ENCODE measurements around the gene SLC18B1.
A peak's percentile ranks its signal among the peaks of the same experiment; 100 is the strongest.

Gene SLC18B1

DNA sequence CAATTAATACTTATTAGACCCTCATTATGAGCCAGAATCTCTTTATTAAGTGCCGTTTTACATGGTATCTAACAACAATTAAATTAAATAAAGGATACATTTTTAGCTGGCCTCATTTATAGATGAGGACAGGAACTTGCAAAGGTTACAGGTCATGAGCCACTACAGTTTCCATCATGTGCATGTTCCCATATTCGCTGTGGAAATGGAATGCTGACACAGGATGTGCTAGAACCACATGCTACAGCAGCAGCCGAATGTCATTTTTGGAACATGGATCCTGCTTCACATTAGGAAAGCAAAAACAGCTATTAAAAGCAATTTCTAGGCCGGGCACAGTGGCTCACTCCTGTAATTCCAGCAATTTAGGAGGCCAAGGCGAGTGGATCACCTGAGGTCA lies 5.9 kb downstream of the SLC18B1 start:
- no peaks in the 10 kb centered on the region for H3K9me3 ChIP-seq (ENCODE audit: insufficient read depth, low read depth, low read length)
- no CpG with 5 or more reads among the region's 5 CpGs for WGBS (ENCODE audit: extremely low coverage, insufficient coverage, insufficient read length)
- no peak overlapping the region for H3K9ac ChIP-seq (ENCODE audit: low read length)
- no peak overlapping the region for H2AK5ac ChIP-seq (ENCODE audit: low read length)
- H4K8ac ChIP-seq (ENCODE audit: low read depth, low read length): no peak overlapping the region
- H3K79me1 ChIP-seq (ENCODE audit: low read length): no peaks in the 10 kb centered on the region
- no peaks in the 10 kb centered on the region for H3K79me2 ChIP-seq (ENCODE audit: control insufficient read depth, insufficient read depth, low read length, poor library complexity)
- no peak overlapping the region for H3K4me2 ChIP-seq (ENCODE audit: low read length)
- no peak overlapping the region for H2BK120ac ChIP-seq (ENCODE audit: insufficient read depth, low read length, poor library complexity)
- H3K4ac ChIP-seq (ENCODE audit: low read depth, low read length): no peak overlapping the region
- H3K18ac ChIP-seq (ENCODE audit: low read length): no peak overlapping the region
- no peaks in the 10 kb centered on the region for H3K27me3 ChIP-seq (ENCODE audit: insufficient read depth, low read length)
- no peak overlapping the region for H4K91ac ChIP-seq (ENCODE audit: low read depth, low read length)
- peaks cover 0 to 3% of the 10 kb centered on the region in 2 experiments for H3K36me3 ChIP-seq (ENCODE audit: control insufficient read depth in 1 of 2, insufficient read depth in 2 of 2, low read length in 2 of 2)
- H4K12ac ChIP-seq (ENCODE audit: low read depth, low read length): no peak overlapping the region
- H2AFZ ChIP-seq (ENCODE audit: insufficient read depth, low read length, poor library complexity): no peak overlapping the region
- no peak overlapping the region for H2BK5ac ChIP-seq (ENCODE audit: low read depth, low read length, poor library complexity)
- H3K4me1 ChIP-seq (ENCODE audit: control insufficient read depth in 1 of 2, insufficient read depth in 2 of 2, low read length in 2 of 2): peaks cover 0 to 3% of the 10 kb centered on the region in 2 experiments
- no peak for DNase-seq
- H3K14ac ChIP-seq (ENCODE audit: low read length): no peak overlapping the region
- H3K27ac ChIP-seq (ENCODE audit: low read depth, low read length): no peak overlapping the region
- H3K4me3 ChIP-seq (ENCODE audit: low read depth, low read length): no peak overlapping the region
- no peak overlapping the region for H3K23ac ChIP-seq (ENCODE audit: low read length)
- H2BK12ac ChIP-seq (ENCODE audit: low read length): no peak overlapping the region

DNA sequence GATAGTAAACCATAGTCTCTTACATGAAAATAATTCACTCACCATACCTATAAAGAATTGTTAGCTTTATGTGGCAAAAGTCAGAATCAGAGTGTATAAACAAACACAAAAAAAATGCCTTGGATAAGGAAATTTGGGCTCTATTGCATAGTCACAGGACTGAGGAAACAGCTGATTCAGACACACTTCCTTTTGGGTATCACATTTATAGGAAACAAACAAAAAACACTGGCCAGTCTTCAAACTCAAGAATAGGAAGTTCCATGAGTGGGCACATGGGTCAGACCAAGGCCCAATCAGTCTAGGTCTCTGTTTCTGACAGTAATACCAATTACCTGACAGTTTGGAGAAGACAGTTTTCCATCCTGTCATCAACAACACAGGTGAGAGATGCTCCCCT lies 8.0 kb downstream of the SLC18B1 start:
- Histone ChIP-seq H3K9ac (ENCODE audit: low read length) (no peak overlapping the region), H3K14ac (ENCODE audit: low read length) (no peak overlapping the region), H3K18ac (ENCODE audit: low read length) (no peak overlapping the region), H3K4me1 (ENCODE audit: control insufficient read depth in 1 of 2, insufficient read depth in 2 of 2, low read length in 2 of 2) (peaks cover 0 to 3% of the 10 kb centered on the region in 2 experiments), H4K91ac (ENCODE audit: low read depth, low read length) (no peak overlapping the region), H2BK12ac (ENCODE audit: low read length) (no peak overlapping the region), H2BK5ac (ENCODE audit: low read depth, low read length, poor library complexity) (no peak overlapping the region), H2AFZ (ENCODE audit: insufficient read depth, low read length, poor library complexity) (no peak overlapping the region), H3K36me3 (ENCODE audit: control insufficient read depth in 1 of 2, insufficient read depth in 2 of 2, low read length in 2 of 2) (peaks cover 0 to 3% of the 10 kb centered on the region in 2 experiments), H3K79me2 (ENCODE audit: control insufficient read depth, insufficient read depth, low read length, poor library complexity) (no peaks in the 10 kb centered on the region), H3K4ac (ENCODE audit: low read depth, low read length) (no peak overlapping the region), H3K27ac (ENCODE audit: low read depth, low read length) (no peak overlapping the region), H3K27me3 (ENCODE audit: insufficient read depth, low read length) (no peaks in the 10 kb centered on the region), H3K4me2 (ENCODE audit: low read length) (no peak overlapping the region), H3K4me3 (ENCODE audit: low read depth, low read length) (no peak overlapping the region), H2AK5ac (ENCODE audit: low read length) (no peak overlapping the region), H4K8ac (ENCODE audit: low read depth, low read length) (no peak overlapping the region), H4K12ac (ENCODE audit: low read depth, low read length) (no peak overlapping the region), H3K23ac (ENCODE audit: low read length) (no peak overlapping the region), H3K79me1 (ENCODE audit: low read length) (no peaks in the 10 kb centered on the region), H3K9me3 (ENCODE audit: insufficient read depth, low read depth, low read length) (no peaks in the 10 kb centered on the region), H2BK120ac (ENCODE audit: insufficient read depth, low read length, poor library complexity) (no peak overlapping the region)
- no peak for DNase-seq

DNA sequence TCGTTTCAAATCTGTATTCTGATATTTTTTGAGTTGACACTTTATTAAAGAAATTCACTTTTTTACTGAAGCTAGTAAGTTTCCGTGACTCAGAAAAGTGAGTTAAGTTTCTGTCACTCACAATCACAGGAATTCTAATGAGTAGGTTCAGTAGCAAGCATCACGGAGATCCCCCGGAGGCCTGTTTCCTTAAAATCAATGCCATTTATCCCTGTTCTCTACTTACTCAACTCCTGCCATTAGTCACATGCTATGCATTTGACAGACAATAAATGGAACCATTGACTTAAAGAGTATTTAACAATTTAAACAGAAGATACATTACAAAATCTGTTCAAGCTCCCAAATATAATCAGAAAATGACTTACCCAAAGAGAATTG lies 9.1 kb downstream of the SLC18B1 start:
- Histone ChIP-seq H3K27ac (ENCODE audit: low read depth, low read length) (peak overlapping the region; percentile 64), H2AK5ac (ENCODE audit: low read length) (no peak overlapping the region), H3K4ac (ENCODE audit: low read depth, low read length) (no peak overlapping the region), H2AFZ (ENCODE audit: insufficient read depth, low read length, poor library complexity) (no peak overlapping the region), H4K91ac (ENCODE audit: low read depth, low read length) (no peak overlapping the region), H3K14ac (ENCODE audit: low read length) (no peak overlapping the region), H3K23ac (ENCODE audit: low read length) (no peak overlapping the region), H3K36me3 (ENCODE audit: control insufficient read depth in 1 of 2, insufficient read depth in 2 of 2, low read length in 2 of 2) (peaks cover 0 to under 1% of the 10 kb centered on the region in 2 experiments), H3K9ac (ENCODE audit: low read length) (no peak overlapping the region), H3K79me2 (ENCODE audit: control insufficient read depth, insufficient read depth, low read length, poor library complexity) (no peaks in the 10 kb centered on the region), H3K18ac (ENCODE audit: low read length) (no peak overlapping the region), H3K79me1 (ENCODE audit: low read length) (no peaks in the 10 kb centered on the region), H3K4me1 (ENCODE audit: control insufficient read depth in 1 of 2, insufficient read depth in 2 of 2, low read length in 2 of 2) (peaks cover 0 to 3% of the 10 kb centered on the region in 2 experiments), H4K12ac (ENCODE audit: low read depth, low read length) (no peak overlapping the region), H4K8ac (ENCODE audit: low read depth, low read length) (peak overlapping the region; percentile 17), H3K4me2 (ENCODE audit: low read length) (no peak overlapping the region), H3K4me3 (ENCODE audit: low read depth, low read length) (no peak overlapping the region), H3K27me3 (ENCODE audit: insufficient read depth, low read length) (no peaks in the 10 kb centered on the region), H2BK5ac (ENCODE audit: low read depth, low read length, poor library complexity) (no peak overlapping the region), H2BK120ac (ENCODE audit: insufficient read depth, low read length, poor library complexity) (no peak overlapping the region), H2BK12ac (ENCODE audit: low read length) (no peak overlapping the region), H3K9me3 (ENCODE audit: insufficient read depth, low read depth, low read length) (no peaks in the 10 kb centered on the region)
- no CpG with 5 or more reads among the region's 4 CpGs for WGBS (ENCODE audit: extremely low coverage, insufficient coverage, insufficient read length)
- DNase-seq: peak; percentile 68 to 76

DNA sequence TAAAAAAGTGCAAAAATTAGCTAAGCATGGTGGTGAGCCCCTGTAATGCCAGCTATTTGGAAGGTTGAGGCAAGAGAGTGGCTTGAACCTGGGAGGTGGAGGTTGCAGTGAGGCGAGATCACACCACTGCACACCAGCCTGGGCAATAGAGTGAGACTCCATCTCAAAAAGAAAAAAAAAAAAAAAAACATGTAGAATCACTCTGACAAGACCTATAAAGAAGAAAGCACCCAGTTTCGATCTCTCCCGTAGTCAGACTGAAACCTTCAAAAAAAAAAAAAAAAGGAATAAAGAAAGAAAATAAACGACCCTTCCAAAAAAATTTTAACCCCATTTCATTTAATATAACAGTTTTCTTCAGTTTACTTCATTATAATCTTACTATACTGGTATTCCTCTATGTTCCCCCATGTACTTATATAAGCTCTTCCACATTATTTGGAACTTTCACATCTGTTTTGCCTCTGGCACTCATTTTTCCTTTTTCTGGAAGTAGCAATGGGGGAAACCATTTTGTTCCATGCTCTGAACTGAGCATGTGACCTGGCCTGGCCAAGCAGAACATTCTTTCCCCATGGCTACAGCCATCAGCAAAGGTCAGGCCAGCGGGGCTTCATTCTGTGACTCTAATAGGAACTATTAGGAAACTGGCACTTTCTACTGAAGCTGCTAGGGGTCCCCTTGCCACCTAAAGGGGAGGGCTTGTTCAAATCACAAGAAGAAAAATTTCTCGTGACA lies 9.6 kb downstream of the SLC18B1 start:
- no peaks in the 10 kb centered on the region for H3K79me2 ChIP-seq (ENCODE audit: control insufficient read depth, insufficient read depth, low read length, poor library complexity)
- no peak overlapping the region for H3K14ac ChIP-seq (ENCODE audit: low read length)
- no peaks in the 10 kb centered on the region for H3K36me3 ChIP-seq (ENCODE audit: control insufficient read depth in 1 of 2, insufficient read depth in 2 of 2, low read length in 2 of 2)
- H3K4ac ChIP-seq (ENCODE audit: low read depth, low read length): no peak overlapping the region
- H2AK5ac ChIP-seq (ENCODE audit: low read length): no peak overlapping the region
- WGBS (ENCODE audit: extremely low coverage, insufficient coverage, insufficient read length): 100% methylated on average over 1 of the region's 6 CpGs
- no peaks in the 10 kb centered on the region for H3K9me3 ChIP-seq (ENCODE audit: insufficient read depth, low read depth, low read length)
- peak; percentile 66 to 73 for DNase-seq
- H3K9ac ChIP-seq (ENCODE audit: low read length): no peak overlapping the region
- no peaks in the 10 kb centered on the region for H3K79me1 ChIP-seq (ENCODE audit: low read length)
- H3K4me2 ChIP-seq (ENCODE audit: low read length): no peak overlapping the region
- no peak overlapping the region for H2BK120ac ChIP-seq (ENCODE audit: insufficient read depth, low read length, poor library complexity)
- no peak overlapping the region for H4K12ac ChIP-seq (ENCODE audit: low read depth, low read length)
- no peak overlapping the region for H3K18ac ChIP-seq (ENCODE audit: low read length)
- H3K27ac ChIP-seq (ENCODE audit: low read depth, low read length): peak overlapping the region; percentile 64
- H2AFZ ChIP-seq (ENCODE audit: insufficient read depth, low read length, poor library complexity): no peak overlapping the region
- no peaks in the 10 kb centered on the region for H3K27me3 ChIP-seq (ENCODE audit: insufficient read depth, low read length)
- peak overlapping the region; percentile 17 for H4K8ac ChIP-seq (ENCODE audit: low read depth, low read length)
- peaks cover 0 to 3% of the 10 kb centered on the region in 2 experiments for H3K4me1 ChIP-seq (ENCODE audit: control insufficient read depth in 1 of 2, insufficient read depth in 2 of 2, low read length in 2 of 2)
- H3K4me3 ChIP-seq (ENCODE audit: low read depth, low read length): no peak overlapping the region
- no peak overlapping the region for H4K91ac ChIP-seq (ENCODE audit: low read depth, low read length)
- H2BK5ac ChIP-seq (ENCODE audit: low read depth, low read length, poor library complexity): no peak overlapping the region
- H3K23ac ChIP-seq (ENCODE audit: low read length): no peak overlapping the region
- H2BK12ac ChIP-seq (ENCODE audit: low read length): no peak overlapping the region

Data from trophoblast cell (in vitro differentiated cells and primary cell).